HG02840 (cell line): ENCODE measurements around the gene BPIFA2.
"Not testable (repeated sequence)": the region's sequence is repeated elsewhere in the genome, so short reads cannot be mapped to it uniquely, and the experiment has no call there.

Source experiments
- ATAC-seq: cut with Tn5 transposase; IDR thresholded peaks from one replicate; pipeline ENCODE4 v1.9.1; 2021; ENCODE audit warnings: mild to moderate bottlenecking, moderate library complexity, moderate number of reproducible peaks; ENCODE audit not compliant: unreplicated experiment, low FRiP score

BPIFA2 gene, protein sequence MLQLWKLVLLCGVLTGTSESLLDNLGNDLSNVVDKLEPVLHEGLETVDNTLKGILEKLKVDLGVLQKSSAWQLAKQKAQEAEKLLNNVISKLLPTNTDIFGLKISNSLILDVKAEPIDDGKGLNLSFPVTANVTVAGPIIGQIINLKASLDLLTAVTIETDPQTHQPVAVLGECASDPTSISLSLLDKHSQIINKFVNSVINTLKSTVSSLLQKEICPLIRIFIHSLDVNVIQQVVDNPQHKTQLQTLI

DNA sequence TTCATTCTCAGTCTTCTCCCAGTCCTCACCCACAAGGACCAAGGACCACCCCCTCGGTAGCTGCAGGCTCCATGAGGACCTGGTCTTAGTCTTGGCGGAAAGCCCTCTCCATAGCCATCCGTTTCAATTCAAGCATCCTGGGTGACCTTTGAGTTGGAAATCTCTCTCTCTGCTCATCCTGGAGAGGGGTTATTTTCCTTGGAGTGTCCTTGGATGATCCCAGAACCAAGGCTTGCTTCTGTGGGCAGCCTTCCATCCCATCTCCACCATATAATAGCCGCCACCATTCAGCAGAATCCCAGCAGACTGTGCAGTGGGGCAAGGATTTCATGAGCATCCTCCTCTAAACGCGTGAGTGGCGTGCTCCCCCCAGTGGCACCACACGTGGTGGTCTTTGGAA is at the start of gene BPIFA2:
BPIFA2 (plus strand) TSS at position 301 of the 400 bp plus-strand sequence. CDS start 987 bp downstream, outside the sequence.
- no peak for ATAC-seq

- ATAC-seq, result no peak
These were observed 47.9 kb upstream of the BPIFA2 start for GRCh38 chr20:33119725-33120720.

DNA sequence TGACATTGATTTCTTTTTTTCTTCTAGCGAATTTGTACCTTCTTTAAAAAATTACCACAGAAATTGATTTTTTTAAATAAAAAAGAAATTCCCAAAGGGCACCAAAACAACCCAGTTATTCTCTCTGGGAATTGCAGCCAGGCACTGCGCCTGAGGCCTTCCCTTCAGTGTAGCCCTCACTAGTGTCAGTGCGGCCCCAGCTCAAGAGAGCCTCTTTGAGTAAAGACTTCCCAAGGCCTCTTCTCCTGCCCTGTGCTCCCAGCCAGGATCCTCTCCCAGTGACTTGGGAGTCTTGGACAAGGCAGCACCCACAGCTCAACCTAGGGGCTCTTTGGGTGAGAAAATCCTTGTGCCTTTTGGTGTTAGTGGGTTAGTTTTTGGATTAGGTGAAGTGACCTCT is 47.0 kb upstream of the BPIFA2 start:
- no peak for ATAC-seq

DNA sequence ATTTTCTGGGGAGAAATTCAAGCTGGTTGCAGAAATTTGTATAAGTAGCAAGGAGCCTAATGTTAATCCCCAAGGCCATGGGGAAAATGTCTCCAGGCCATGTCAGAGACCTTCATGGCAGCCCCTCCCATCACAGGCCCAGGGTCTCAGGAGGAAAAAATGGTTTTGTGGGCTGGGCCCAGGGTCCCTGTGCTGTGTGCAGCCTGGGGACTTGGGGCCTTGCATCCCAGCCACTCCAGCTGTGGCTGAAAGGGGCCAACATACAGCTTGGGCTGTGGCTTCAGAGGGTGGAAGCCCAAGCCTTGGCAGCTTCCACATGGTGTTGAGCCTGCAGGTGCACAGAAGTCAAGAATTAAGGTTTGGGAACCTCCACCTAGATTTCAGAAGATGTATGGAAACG is 45.7 kb upstream of the BPIFA2 start:
- not testable (repeated sequence) for ATAC-seq

- ATAC-seq, result no peak
These were observed 43.7 kb upstream of the BPIFA2 start for GRCh38 chr20:33124261-33124660.

- ATAC-seq, result no peak
These were observed 43.0 kb upstream of the BPIFA2 start for GRCh38 chr20:33124994-33125393.

GRCh38 chr20:33125983-33126382 is 42.0 kb upstream of the BPIFA2 start:
- ATAC-seq, result no peak

DNA sequence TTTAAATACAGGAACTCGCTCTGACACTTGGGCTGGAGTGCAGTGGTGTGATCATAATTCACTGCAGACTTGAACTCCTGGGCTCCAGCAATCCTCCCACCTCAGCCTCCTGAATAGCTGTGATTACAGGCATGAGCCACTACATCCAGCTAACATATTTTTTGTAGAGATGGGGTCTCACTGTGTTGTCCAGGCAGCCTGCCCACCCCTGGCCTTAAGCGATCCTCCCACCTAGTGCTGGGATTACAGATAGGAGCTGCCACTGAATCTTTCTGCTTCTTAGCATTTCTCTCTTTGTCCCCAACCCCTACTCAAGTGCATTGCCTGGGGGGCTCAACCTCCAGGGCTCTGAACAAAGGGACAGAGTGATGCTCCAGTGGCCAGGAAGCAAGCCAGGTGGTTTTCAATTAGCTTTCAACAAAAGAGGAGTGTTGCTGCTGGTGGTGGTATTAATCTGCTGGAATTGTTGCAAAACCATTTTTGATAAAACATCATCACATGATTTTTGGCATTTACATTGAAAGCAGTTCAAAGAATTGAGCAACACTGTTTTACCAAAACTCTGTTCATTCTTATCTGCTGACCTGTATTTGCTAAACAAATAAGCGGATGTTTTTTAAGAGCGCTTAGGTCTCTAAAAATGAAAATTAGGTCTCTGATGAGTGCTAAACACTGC is 40.4 kb upstream of the BPIFA2 start:
- no peak for ATAC-seq

- ATAC-seq, result no peak
These were observed 37.3 kb upstream of the BPIFA2 start for GRCh38 chr20:33130568-33131061.

- no peak for ATAC-seq
These were observed 35.9 kb upstream of the BPIFA2 start for GRCh38 chr20:33131949-33132473.

DNA sequence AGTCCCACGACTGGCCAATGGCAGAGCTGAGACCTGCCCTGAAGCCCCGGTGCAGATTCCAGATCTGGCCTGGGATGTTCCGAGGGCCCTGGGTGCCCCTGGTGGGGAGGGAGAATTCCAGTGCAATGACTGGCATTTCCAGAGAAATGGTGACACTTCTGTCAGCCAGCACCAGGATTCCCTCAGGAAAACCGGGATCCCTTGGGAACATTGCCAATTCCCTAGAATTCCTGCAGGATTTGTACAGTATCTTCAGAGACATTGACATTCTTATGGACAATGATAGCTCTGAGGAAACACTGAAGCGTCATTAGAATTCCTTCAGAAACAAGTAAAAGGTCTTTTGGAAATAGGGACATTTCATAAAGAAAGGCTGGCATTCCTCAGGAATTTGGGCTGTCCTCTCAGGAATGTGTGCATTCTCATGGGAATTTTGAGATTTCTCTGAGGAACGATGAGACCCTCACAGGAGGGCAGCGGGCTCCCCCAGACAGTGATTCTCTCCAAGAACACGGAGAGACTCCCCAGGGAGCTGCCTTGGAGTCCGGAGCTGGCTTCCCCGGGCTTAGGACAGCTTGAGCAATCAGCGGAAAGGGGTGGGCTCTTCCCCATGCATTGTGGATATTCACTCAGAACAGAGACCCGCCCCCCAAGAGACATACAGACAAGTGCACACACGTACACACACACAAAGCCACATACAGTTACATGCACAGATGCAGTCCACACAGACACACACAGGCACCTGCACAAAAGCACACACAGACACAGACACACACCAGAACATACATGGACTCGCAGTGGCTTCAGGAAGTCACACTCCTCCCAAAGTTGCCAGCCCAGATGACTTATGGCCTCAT is 35.2 kb upstream of the BPIFA2 start:
- ATAC-seq, result no peak

- no peak for ATAC-seq
These were observed 34.5 kb upstream of the BPIFA2 start for GRCh38 chr20:33133373-33133941.

DNA sequence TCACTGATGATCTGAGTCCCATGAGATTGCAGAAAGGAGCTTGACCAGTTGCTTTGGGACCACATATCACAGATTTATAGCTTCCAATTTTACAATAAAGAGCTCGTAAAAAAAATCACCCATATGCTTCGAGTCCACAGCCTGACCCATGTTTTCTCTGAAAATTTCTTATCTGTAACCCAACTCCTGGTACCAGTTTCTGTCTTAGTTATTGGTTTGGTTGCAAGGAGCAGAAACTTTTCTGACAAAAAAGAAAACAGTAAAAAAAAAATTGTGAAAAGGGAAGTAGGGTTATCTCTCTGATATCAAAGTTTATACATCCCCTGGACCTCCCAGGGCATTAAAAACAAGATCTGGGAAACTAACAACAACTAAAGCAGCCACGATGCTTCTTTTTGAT is 30.8 kb upstream of the BPIFA2 start:
- no peak for ATAC-seq

DNA sequence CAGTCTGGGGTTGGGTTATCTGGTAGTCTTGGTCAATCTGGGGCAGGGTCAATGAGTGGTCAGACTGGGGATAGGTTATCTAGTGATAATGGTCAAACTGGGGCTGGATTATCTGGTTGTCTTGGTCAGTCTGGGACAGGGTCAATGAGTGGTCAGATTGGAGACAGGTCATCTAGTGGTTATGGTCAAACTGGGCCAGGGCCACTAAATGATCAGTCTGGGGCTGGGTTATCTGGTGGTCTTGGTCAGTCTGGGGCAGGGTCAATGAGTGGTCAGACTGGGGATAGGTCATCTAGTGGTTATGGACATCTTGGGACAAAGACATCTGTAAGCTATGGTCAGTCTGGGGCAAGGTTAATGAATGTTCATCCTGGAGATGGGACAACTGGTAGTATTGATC is 28.5 kb upstream of the BPIFA2 start:
- ATAC-seq, result no peak

DNA sequence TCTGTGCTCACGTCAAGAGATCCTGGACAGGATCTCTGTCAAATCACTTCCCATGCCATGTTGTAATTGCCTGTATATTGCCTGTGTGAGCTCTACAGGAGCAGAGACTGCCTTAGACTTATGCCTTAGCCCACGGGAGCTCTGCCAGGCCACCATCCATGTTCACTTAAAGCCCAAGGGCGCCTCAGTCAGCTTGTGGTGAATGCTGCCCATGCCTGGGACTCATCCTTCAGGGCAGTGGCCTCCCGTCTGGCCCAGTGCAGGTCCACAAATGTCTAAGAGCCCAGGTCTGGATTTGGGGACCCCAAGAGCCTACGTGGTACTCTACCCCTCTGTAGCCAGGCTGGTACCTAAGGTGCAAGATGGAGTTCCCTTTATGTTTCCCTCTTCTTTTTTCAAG is 22.4 kb upstream of the BPIFA2 start:
- no peak for ATAC-seq

DNA sequence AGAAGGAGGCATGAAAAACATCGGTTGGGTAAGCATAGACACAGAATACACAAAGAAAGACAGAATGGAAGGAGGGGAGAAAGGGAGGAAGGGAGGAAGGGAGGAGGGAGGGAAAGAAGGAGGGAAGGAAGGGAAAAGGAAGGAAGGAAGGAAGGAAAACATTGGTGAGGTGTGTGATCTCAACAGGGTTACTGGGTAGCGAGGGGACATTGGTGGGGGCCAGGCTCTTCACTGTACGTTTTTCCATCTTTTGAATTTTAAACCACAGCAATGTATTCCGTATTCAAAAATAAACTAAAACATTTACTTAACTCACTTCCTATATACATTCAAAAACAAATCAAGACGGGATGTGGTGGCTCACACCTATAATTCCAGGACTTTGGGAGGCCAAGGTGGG is 20.7 kb upstream of the BPIFA2 start:
- ATAC-seq, result no peak

DNA sequence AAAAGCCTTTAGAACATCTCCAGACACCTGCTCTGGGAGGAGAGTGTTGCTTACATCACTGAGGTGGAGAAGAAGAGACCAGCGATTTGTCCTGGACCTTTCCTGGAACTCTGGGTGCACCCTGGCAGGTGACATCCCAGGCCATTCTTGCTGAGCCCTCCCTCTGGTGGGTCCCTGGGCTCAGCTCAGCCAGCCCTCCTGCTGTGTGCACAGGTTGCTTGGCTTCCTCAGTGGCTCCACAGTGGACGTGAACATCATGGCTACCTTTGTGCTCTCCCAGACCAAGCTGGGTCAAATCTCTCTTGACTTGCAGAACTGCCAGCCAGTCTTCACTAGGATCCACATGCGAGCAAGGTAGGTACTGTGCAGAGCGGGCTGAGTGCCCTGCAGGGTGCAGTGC is 19.9 kb upstream of the BPIFA2 start:
- no peak for ATAC-seq

DNA sequence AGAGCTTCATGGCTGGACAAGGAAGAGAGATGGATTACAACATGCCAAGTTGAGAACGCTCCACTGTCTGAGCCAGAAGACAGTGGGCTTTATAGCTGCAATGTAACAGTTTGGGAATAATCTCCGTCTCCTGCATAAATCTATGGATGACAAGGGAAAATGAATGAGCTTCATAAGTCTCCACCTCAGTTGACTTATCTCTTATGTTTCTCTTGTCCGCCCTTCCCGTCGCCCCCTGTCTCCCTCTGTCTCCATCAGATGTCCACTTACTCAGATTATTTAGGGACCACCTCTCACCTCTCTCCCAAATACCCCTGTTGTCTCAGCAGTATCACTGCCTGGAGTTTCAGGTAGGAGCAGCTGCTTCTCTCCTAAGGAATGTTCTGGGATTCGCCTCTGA is 13.7 kb upstream of the BPIFA2 start:
- no peak for ATAC-seq

DNA sequence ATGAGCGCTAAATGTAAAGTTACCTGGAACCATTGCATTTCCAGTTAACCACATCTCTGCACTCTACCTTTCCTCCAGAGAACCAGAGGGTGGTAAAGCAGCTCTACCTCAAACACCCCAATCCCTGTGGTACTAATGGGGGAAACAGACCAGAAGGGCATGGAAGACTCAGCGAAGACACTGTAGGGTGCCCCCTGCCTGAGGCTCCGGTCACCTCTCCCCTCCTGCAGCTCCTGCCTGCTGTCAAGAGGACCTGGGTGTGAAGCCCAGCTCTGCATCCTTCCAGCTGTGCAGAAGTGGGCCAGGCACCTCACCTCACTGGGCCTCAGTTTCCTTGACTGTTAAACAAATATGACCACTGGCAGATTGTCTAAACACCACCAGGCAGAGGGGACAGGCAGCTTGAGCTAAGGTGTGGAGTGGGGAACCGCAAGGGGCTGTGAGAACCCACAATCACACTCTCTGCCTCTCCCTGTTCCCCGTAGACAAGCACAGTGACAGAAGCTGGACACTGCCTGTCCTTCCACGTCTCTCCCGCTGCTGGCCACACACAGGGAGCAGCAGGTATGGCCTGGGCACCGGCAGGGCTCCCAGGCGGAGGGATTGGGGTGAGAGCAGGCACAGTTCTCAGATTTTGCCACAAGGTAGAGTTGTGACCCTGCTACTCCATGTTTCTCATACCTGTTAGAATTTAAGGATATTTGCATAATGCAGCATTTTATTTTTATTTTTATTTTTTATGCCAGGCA is 9.1 kb upstream of the BPIFA2 start:
- no peak for ATAC-seq
